ENCODE measurements around the gene ZNF12.

ZNF12 gene

DNA sequence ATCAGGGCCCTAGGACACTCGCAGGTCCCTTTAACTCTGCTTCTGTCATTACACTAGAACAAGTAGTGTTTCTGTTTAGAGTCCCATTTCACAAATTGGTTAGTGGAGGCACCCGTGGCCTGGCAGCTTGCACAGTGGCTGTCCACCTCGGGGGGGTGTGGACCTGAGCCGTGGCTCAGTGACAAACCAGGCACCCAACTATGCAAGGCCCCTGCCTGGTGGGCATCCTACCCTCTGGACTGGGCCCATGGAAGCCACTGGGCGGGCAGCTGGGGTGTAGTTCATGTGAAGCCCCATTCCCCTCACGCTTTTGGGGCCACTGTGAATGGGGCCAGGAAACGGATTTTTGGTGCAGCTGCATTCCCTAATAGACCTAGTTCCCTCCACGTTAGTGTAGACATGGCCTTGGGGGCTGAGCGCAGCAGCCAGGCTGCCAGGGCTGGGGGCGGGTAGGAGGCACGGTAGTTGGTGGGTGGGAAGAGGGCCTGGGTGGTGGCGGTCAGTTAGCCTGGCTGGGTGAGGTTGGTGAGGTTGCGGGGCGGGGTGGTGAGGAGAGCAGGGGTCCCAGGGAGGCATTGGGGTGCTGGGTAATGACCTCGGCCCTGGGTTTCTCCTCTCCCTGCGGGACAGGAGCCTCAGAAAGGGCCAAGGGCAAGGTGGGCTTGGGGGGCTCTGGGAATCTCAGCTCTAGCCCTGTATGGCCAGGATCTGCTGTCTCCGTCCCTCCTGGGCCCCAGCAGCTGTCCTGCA, 50.9 kb downstream of the ZNF12 start:
- H3K27ac ChIP-seq: no peak overlapping the region
- H3K4me3 ChIP-seq (IDR thresholded peaks at IDR 0.05; ENCODE audit: insufficient read depth, low read depth, low read length): no peak overlapping the region
- no peaks in the 10 kb centered on the region for H3K27me3 ChIP-seq (ENCODE audit: insufficient read depth, low read depth)
- no peaks in the 10 kb centered on the region for H4K20me1 ChIP-seq (ENCODE audit: insufficient read depth)
- no peaks in the 10 kb centered on the region; the same call in 1 of the 2 replicates for H3K36me3 ChIP-seq (ENCODE audit: insufficient read depth)
- TF ChIP-seq, protein P1, sequence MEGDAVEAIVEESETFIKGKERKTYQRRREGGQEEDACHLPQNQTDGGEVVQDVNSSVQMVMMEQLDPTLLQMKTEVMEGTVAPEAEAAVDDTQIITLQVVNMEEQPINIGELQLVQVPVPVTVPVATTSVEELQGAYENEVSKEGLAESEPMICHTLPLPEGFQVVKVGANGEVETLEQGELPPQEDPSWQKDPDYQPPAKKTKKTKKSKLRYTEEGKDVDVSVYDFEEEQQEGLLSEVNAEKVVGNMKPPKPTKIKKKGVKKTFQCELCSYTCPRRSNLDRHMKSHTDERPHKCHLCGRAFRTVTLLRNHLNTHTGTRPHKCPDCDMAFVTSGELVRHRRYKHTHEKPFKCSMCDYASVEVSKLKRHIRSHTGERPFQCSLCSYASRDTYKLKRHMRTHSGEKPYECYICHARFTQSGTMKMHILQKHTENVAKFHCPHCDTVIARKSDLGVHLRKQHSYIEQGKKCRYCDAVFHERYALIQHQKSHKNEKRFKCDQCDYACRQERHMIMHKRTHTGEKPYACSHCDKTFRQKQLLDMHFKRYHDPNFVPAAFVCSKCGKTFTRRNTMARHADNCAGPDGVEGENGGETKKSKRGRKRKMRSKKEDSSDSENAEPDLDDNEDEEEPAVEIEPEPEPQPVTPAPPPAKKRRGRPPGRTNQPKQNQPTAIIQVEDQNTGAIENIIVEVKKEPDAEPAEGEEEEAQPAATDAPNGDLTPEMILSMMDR (conservative IDR thresholded peaks at IDR 0.05; ENCODE audit: low read depth, low read length): no peak
- H3K9ac ChIP-seq: no peak overlapping the region
- no peaks in the 10 kb centered on the region for H3K79me2 ChIP-seq (ENCODE audit: insufficient read depth, low read depth)
- no peak overlapping the region for H3K4me2 ChIP-seq
- H2AFZ ChIP-seq (ENCODE audit: low read depth): no peak overlapping the region
- H3K4me1 ChIP-seq (ENCODE audit: low read depth, poor library complexity, severe bottlenecking): no peaks in the 10 kb centered on the region

DNA sequence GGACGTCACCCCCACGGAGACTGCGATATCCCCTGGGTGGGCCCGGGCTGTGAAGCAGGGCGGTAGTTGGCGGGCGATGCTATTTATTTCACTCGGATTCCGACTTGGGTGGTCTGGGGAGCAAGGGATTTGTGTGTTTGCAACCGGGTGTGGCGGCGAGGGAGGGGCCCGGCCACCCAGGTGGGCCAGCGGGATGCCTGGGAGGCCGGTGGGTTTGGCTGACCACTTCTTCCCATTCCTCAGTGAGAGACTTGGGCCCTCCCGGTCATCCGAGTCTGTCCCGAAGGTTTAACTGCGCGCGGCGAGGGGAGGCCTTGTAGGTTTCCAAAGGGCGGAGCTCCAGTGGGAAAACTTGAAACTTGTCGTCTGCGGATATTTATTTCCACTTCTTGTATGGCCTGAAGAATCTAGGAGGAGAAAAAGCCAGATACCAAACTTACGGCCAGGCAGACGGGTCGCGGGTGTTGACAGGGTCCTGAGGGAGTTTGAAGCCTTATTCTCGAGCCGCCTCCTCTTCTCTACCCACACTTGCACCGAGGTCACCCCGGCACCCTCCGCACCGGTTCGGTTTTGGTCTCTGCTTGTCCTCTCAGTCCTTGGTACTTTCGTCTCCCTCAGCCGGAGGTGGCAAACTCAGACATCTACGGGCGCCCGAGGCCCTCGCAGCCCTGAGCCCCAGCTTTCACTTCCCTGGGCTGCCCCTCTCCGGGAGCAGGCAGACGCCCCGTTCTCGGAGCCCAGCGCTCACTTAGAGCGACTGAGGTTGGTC, 51.7 kb downstream of the ZNF12 start:
- TF ChIP-seq, protein P1 (conservative IDR thresholded peaks at IDR 0.05; ENCODE audit: low read depth, low read length): no peak
- no peak overlapping the region for H3K4me2 ChIP-seq
- H3K27me3 ChIP-seq (ENCODE audit: insufficient read depth, low read depth): no peaks in the 10 kb centered on the region
- H3K9ac ChIP-seq: no peak overlapping the region
- H3K36me3 ChIP-seq (ENCODE audit: insufficient read depth): no peaks in the 10 kb centered on the region; the same call in 1 of the 2 replicates
- H3K4me3 ChIP-seq (IDR thresholded peaks at IDR 0.05; ENCODE audit: insufficient read depth, low read depth, low read length): no peak overlapping the region
- no peak overlapping the region for H3K27ac ChIP-seq
- no peaks in the 10 kb centered on the region for H3K79me2 ChIP-seq (ENCODE audit: insufficient read depth, low read depth)
- no peaks in the 10 kb centered on the region for H4K20me1 ChIP-seq (ENCODE audit: insufficient read depth)
- no peaks in the 10 kb centered on the region for H3K4me1 ChIP-seq (ENCODE audit: low read depth, poor library complexity, severe bottlenecking)
- no peak overlapping the region for H2AFZ ChIP-seq (ENCODE audit: low read depth)

DNA sequence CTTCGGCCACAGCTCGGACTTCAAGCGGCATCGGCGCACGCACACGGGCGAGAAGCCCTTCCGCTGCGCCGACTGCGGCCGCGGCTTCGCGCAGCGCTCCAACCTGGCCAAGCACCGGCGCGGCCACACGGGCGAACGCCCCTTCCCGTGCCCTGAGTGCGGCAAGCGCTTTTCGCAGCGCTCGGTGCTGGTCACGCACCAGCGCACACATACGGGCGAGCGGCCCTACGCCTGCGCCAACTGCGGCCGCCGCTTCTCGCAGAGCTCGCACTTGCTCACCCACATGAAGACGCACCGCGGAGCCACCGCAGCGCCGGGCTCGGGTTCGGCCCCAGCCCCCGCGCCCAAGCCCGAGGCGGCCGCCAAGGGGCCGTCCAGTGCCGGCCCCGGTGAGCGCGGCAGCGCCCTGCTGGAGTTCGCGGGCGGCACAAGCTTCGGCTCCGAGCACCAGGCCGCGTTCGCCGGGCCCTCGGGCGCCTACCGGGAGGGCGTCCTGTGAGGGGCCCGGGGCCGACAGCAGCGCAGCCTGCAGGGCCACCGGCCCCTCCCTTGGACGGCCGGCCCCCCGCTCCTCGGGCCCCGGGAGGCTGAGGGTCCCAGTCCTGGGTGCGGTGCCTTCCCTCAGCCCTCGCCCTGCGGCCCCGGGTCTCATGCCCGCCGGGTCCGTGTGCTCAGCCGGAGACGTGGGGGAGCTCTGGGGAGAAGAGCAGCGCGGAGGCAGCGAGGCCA, 52.5 kb downstream of the ZNF12 start:
- Histone ChIP-seq H4K20me1 (ENCODE audit: insufficient read depth) (no peaks in the 10 kb centered on the region), H3K36me3 (ENCODE audit: insufficient read depth) (no peaks in the 10 kb centered on the region; the same call in 1 of the 2 replicates), H3K4me1 (ENCODE audit: low read depth, poor library complexity, severe bottlenecking) (no peaks in the 10 kb centered on the region), H3K27me3 (ENCODE audit: insufficient read depth, low read depth) (no peaks in the 10 kb centered on the region), H3K4me2 (no peak overlapping the region), H3K27ac (no peak overlapping the region), H2AFZ (ENCODE audit: low read depth) (no peak overlapping the region), H3K79me2 (ENCODE audit: insufficient read depth, low read depth) (no peaks in the 10 kb centered on the region), H3K9ac (no peak overlapping the region), H3K4me3 (IDR thresholded peaks at IDR 0.05; ENCODE audit: insufficient read depth, low read depth, low read length) (no peak overlapping the region)
- TF ChIP-seq, protein P1 (conservative IDR thresholded peaks at IDR 0.05; ENCODE audit: low read depth, low read length): no peak

DNA sequence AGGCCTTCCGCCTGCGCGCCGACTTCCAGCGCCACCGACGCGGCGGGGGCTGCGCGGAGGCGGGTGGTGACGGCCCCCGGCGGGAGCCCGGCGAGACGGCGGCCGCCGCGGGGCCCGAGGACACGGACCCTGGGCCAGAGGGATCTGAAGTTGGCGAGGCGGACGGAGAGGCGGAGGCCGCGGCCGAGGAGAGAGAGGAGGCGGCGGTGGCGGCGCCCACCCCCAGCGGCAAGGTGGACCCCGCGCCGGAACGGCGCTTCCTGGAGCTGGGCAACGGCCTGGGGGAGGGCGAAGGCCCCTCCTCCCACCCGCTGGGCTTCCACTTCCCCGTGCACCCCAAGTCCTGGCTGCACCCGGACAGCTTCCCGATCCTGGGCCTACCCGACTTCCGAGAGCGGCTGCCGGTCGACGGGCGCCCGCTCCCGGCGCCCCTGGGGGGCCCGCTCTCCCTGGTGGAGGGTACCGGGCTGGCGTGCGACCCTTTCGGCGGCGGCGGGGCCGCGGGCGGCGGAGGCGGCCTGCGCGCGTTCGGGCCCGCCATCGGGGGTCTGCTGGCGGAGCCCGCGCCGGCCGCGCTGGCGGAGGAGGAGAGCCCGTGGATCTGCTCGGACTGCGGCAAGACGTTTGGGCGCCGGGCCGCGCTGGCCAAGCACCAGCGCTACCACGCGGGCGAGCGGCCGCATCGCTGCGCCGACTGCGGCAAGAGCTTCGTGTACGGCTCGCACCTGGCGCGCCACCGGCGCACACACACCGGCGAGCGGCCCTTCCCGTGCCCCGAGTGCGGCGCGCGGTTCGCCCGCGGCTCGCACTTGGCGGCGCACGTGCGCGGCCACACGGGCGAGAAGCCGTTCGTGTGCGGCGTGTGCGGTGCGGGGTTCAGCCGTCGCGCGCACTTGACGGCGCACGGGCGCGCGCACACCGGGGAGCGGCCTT, 53.4 kb downstream of the ZNF12 start:
- Histone ChIP-seq H3K36me3 (ENCODE audit: insufficient read depth) (no peaks in the 10 kb centered on the region; the same call in 1 of the 2 replicates), H3K4me3 (IDR thresholded peaks at IDR 0.05; ENCODE audit: insufficient read depth, low read depth, low read length) (no peak overlapping the region), H3K27ac (no peak overlapping the region), H3K27me3 (ENCODE audit: insufficient read depth, low read depth) (no peaks in the 10 kb centered on the region), H3K4me1 (ENCODE audit: low read depth, poor library complexity, severe bottlenecking) (no peaks in the 10 kb centered on the region), H4K20me1 (ENCODE audit: insufficient read depth) (no peaks in the 10 kb centered on the region), H3K79me2 (ENCODE audit: insufficient read depth, low read depth) (no peaks in the 10 kb centered on the region), H3K9ac (no peak overlapping the region), H3K4me2 (no peak overlapping the region), H2AFZ (ENCODE audit: low read depth) (no peak overlapping the region)
- TF ChIP-seq, protein P1 (conservative IDR thresholded peaks at IDR 0.05; ENCODE audit: low read depth, low read length): no peak
